GM12878 (cell line): ENCODE data around the gene NME7. TPM values are rescaled to one million over a fixed set of nuclear protein-coding genes. Genes with fewer than 3 reads are reported as not detected.

Source experiments
- ATAC-seq: fragments of 200-7000 bp; cut with Tn5 transposase; 3 replicates; pipeline ENCODE4 v1.9.1; 2020; ENCODE audit warnings: mild to moderate bottlenecking, moderate library complexity
- BruUV-seq: library from RNA; stranded (reverse); fragments of 400-500 nt; replicated peaks from 2 replicates; lab custom pipeline; 2021; lab: Mats Ljungman, UMichigan
- CTCF ChIA-PET: fragments of 300-600 bp; sonication (Branson Sonifier 250); formaldehyde crosslinking; extraction: SDS; loops from one replicate; lab custom pipeline; 2021; ENCODE audit warnings: inconsistent platforms; lab: Yijun Ruan, JAX
- POLR2A ChIA-PET: fragments of 350-600 bp; formaldehyde crosslinking; extraction: SDS; loops from one replicate; lab custom pipeline; 2021; ENCODE audit warnings: inconsistent platforms; lab: Charles Lee
- RAD21 ChIA-PET: fragments of 300-600 bp; sonication (Branson Sonifier 250); formaldehyde crosslinking; loops from one replicate; lab custom pipeline; 2023; ENCODE audit warnings: antibody characterized with exemption; ENCODE audit not compliant: unreplicated experiment; lab: Charles Lee
- SMC1A ChIA-PET: fragments of 300-600 bp; sonication (Branson Sonifier 250); formaldehyde crosslinking; loops from one replicate; lab custom pipeline; 2023; ENCODE audit not compliant: unreplicated experiment, uncharacterized antibody; lab: Charles Lee
- DNase-seq: peaks from one replicate; pipeline ENCODE4 v3.0.0-alpha.2; 2011; ENCODE audit warnings: low read depth, low spot score
- FAIRE-seq: peaks from 3 replicates; lab custom pipeline; 2011; peaks lifted over from hg19 to GRCh38; lab: Jason Lieb, UNC
- H2AFZ ChIP-seq: 2 replicates; pipeline ENCODE4 v1.6.0; 2011; ENCODE audit warnings: low read depth, low read length, control low read depth; ENCODE audit not compliant: control insufficient read depth
- H3K27ac ChIP-seq: 2 replicates; pipeline ENCODE4 v1.5.1; 2011; ENCODE audit warnings: control low read depth; ENCODE audit not compliant: control insufficient read depth, insufficient read depth
- H3K27me3 ChIP-seq, 2 experiments: replicated peaks in 1 of 2; 2 replicates each; pipeline versions ENCODE4 v1.6.0 to v1.6.1; 2011; ENCODE audit warnings: low read length in 1 of 2; ENCODE audit not compliant: control insufficient read depth in 2 of 2, insufficient read depth in 2 of 2
- H3K36me3 ChIP-seq, 2 experiments: 2 replicates each; pipeline ENCODE4 v1.5.1; 2011; ENCODE audit warnings: low read length in 1 of 2; ENCODE audit not compliant: control insufficient read depth in 2 of 2, insufficient read depth in 2 of 2
- H3K4me1 ChIP-seq: 2 replicates; pipeline ENCODE4 v1.6.1; 2011; ENCODE audit warnings: mild to moderate bottlenecking, low read length, moderate library complexity, mixed read lengths; ENCODE audit not compliant: control insufficient read depth, insufficient read depth
- H3K4me2 ChIP-seq: 2 replicates; pipeline ENCODE4 v1.6.0; 2011; ENCODE audit warnings: control low read depth; ENCODE audit not compliant: control insufficient read depth, insufficient read depth
- H3K4me3 ChIP-seq: fragments of 200-600 bp; sonication (generic); 2 replicates; pipeline ENCODE4 v1.5.1; 2016
- H3K79me2 ChIP-seq: 2 replicates; pipeline ENCODE4 v1.6.0; 2011; ENCODE audit warnings: low read length; ENCODE audit not compliant: control insufficient read depth, insufficient read depth
- H3K9ac ChIP-seq: 2 replicates; pipeline ENCODE4 v1.8.0; 2011; ENCODE audit warnings: low read length, control low read depth, mixed read lengths; ENCODE audit not compliant: control insufficient read depth, insufficient read depth
- H3K9me3 ChIP-seq: replicated peaks from 3 replicates; pipeline ENCODE4 v1.5.1; 2011; ENCODE audit warnings: mild to moderate bottlenecking, low read length; ENCODE audit not compliant: control insufficient read depth, insufficient read depth
- H4K20me1 ChIP-seq: 2 replicates; pipeline ENCODE4 v1.6.0; 2011; ENCODE audit not compliant: control insufficient read depth, insufficient read depth
- CBX5 ChIP-seq: sonication (generic); IDR thresholded peaks from 2 replicates; pipeline ENCODE4 v1.6.1; 2016; ENCODE audit warnings: low read depth, moderate library complexity, mild to moderate bottlenecking, inconsistent platforms
- DPF2 ChIP-seq: fragments of 450-650 bp; IDR thresholded peaks from 2 replicates; pipeline ENCODE4 v1.6.1; 2017; ENCODE audit warnings: mild to moderate bottlenecking
- FOXK2 ChIP-seq: fragments of 450-650 bp; IDR thresholded peaks from 2 replicates; pipeline ENCODE4 v1.6.1; 2017; ENCODE audit warnings: mild to moderate bottlenecking, moderate library complexity
- HDAC6 ChIP-seq: fragments of 200-600 bp; sonication (generic); IDR thresholded peaks from one replicate; pipeline ENCODE4 v1.8.0; 2017; ENCODE audit warnings: antibody characterized with exemption; ENCODE audit not compliant: unreplicated experiment
- MEF2B ChIP-seq: fragments of 450-650 bp; IDR thresholded peaks from 2 replicates; pipeline ENCODE4 v1.6.1; 2018; ENCODE audit warnings: mild to moderate bottlenecking, moderate library complexity; ENCODE audit not compliant: partially characterized antibody, poor library complexity, severe bottlenecking
- MYC ChIP-seq: IDR thresholded peaks from 2 replicates; pipeline ENCODE4 v1.6.1; 2011; ENCODE audit warnings: mild to moderate bottlenecking, low read length, moderate library complexity, inconsistent platforms; ENCODE audit not compliant: insufficient read depth, insufficient replicate concordance, insufficient read length, severe bottlenecking
- NFIC ChIP-seq: IDR thresholded peaks from 2 replicates; pipeline ENCODE4 v1.6.1; 2012; ENCODE audit warnings: low read depth, mild to moderate bottlenecking, inconsistent platforms, low read length, moderate library complexity
- NRF1 ChIP-seq: conservative IDR thresholded peaks from 2 replicates; pipeline ENCODE4 v1.6.1; 2011; ENCODE audit warnings: mild to moderate bottlenecking, low read depth, low read length, improper control_type of control experiment
- PAX5 ChIP-seq: IDR thresholded peaks from 2 replicates; pipeline ENCODE4 v1.6.1; 2011; ENCODE audit warnings: low read depth, low read length, borderline replicate concordance
- PAX8 ChIP-seq: fragments of 450-650 bp; IDR thresholded peaks from 2 replicates; pipeline ENCODE4 v1.6.1; 2017; ENCODE audit warnings: mild to moderate bottlenecking, moderate library complexity
- RELA ChIP-seq: fragments of 450-650 bp; IDR thresholded peaks from 2 replicates; pipeline ENCODE4 v1.8.0; 2014; ENCODE audit warnings: borderline replicate concordance; ENCODE audit not compliant: partially characterized antibody
- STAT1 ChIP-seq: fragments of 450-650 bp; conservative IDR thresholded peaks from 2 replicates; pipeline ENCODE4 v1.6.1; 2014; ENCODE audit warnings: antibody characterized with exemption, mild to moderate bottlenecking
- TARDBP ChIP-seq: IDR thresholded peaks from 2 replicates; pipeline ENCODE4 v1.6.1; 2016; ENCODE audit warnings: borderline replicate concordance
- YBX1 ChIP-seq: fragments of 450-650 bp; IDR thresholded peaks from 2 replicates; pipeline ENCODE4 v1.6.1; 2016; ENCODE audit warnings: antibody characterized with exemption
- WGBS: methylation state at CpG from one replicate; pipeline ENCODE4 v1.1.6; 2016; ENCODE audit warnings: low lambda C conversion rate; ENCODE audit not compliant: insufficient replicate concordance, insufficient coverage; ENCODE audit errors: missing lambda C conversion rate; 5-methylcytosine and 5-hydroxymethylcytosine counted together
- in situ Hi-C: fragments of 300-500 bp; cut with MboI; formaldehyde crosslinking; loops from 9 replicates; pipeline ENCODE4 v1.14.3; 2018; ENCODE audit warnings: mixed read lengths
- intact Hi-C: fragments of 100-400 bp; cut with micrococcal nuclease; formaldehyde crosslinking; loops from one replicate; pipeline ENCODE4 v1.14.2; 2022; ENCODE audit not compliant: unreplicated experiment
- polyA plus RNA-seq, 11 experiments: library from polyadenylated mRNA; depleted of rRNA in 4 of 11; unstranded in 6 of 11; stranded (reverse) in 5 of 11; fragments of >200 nt; fragmentation: Nextera tagmentation in 4 of 11; fragmentation: Illumina TruSeq in 1 of 11; extraction: Ambion mirVana in 4 of 11; extraction: Trizol in 1 of 11; gene quantifications; 1 replicate in 1 of 11; 2 replicates in 10 of 11; pipeline versions ENCODE4 v1.2.1 to v1.2.3, GENCODE V29; 2011 to 2016; ENCODE audit warnings: inconsistent platforms in 2 of 11, missing spikeins in 2 of 11, low read depth in 1 of 11
- total RNA-seq, 4 experiments: library from RNA; depleted of rRNA in 3 of 4; stranded (reverse); fragments of >200 nt in 3 of 4; fragmentation: Illumina TruSeq in 1 of 4; extraction: Trizol in 1 of 4; gene quantifications; 2 replicates each; pipeline versions ENCODE4 v1.2.1 to v1.2.3, GENCODE V29; 2013 to 2021
- TF ChIP-seq, protein P1 (sequence below): fragments of 450-650 bp; IDR thresholded peaks from 2 replicates; pipeline ENCODE4 v1.6.1; 2017; ENCODE audit warnings: mild to moderate bottlenecking, low read depth, inconsistent platforms; ENCODE audit not compliant: poor library complexity, severe bottlenecking

NME7 gene
- total and polyA plus RNA-seq, 10 of the 15 experiments (the other 5 are each of a cell fraction or from before 2014, with no cell fraction given) = 1.5 to 15.6 (median 7.2) TPM

DNA sequence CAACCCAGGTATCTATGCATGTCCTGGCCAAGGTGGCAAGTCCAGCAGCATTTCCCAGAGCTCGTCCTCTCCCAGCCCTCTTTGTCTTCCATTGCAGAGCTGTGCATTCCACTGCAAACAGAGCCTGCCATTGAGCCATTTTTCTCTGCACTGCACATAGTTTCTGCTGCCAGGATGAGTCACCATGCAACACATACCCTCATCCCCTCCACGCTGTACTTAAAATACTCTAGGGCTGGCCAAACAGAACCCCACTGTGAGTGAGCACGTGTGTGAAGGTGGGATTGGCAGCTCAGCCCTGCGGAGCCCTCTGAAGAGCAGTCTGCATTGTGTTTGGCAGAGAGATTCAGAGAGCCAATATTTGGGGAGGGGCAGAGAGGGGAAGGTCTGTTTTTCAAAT is 265.0 kb downstream of the NME7 start:
- H3K27me3 ChIP-seq = peaks cover 2 to 6% of the 10 kb centered on the region in 2 experiments; a peak in 2 of 4 replicates
- H3K27ac ChIP-seq = no peak overlapping the region
- no peaks in the 10 kb centered on the region for H4K20me1 ChIP-seq
- in situ Hi-C loops = no loop called here
- no peak overlapping the region for H3K9ac ChIP-seq
- SMC1A ChIA-PET = interaction anchor here (15.1 kb wide), 1 partner anchor 10 kb away, joined by 188 read pairs; no protein-coding TSS in a partner anchor
- H3K36me3 ChIP-seq = no peaks in the 10 kb centered on the region
- no peak overlapping the region for H2AFZ ChIP-seq
- CTCF ChIA-PET = interaction anchor here (1.6 kb wide), 1 partner anchor 17 kb away, joined by 4 read pairs; no protein-coding TSS in a partner anchor
- TF ChIP-seq RELA (no peak), DPF2 (no peak), MEF2B (no peak), HDAC6 (no peak), NRF1 (no peak), TARDBP (no peak), MYC (no peak), PAX5 (no peak), CBX5 (no peak), FOXK2 (no peak), YBX1 (no peak), PAX8 (no peak), NFIC (no peak), STAT1 (no peak)
- TF ChIP-seq, protein P1, sequence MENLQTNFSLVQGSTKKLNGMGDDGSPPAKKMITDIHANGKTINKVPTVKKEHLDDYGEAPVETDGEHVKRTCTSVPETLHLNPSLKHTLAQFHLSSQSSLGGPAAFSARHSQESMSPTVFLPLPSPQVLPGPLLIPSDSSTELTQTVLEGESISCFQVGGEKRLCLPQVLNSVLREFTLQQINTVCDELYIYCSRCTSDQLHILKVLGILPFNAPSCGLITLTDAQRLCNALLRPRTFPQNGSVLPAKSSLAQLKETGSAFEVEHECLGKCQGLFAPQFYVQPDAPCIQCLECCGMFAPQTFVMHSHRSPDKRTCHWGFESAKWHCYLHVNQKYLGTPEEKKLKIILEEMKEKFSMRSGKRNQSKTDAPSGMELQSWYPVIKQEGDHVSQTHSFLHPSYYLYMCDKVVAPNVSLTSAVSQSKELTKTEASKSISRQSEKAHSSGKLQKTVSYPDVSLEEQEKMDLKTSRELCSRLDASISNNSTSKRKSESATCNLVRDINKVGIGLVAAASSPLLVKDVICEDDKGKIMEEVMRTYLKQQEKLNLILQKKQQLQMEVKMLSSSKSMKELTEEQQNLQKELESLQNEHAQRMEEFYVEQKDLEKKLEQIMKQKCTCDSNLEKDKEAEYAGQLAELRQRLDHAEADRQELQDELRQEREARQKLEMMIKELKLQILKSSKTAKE = no peak
- TF ChIP-seq, all 136 proteins: peak for 0
- Histone ChIP-seq H3K9me3 (no peaks in the 10 kb centered on the region), H3K79me2 (peaks cover 4% of the 10 kb centered on the region), H3K4me2 (no peak overlapping the region), H3K4me1 (peaks cover 8% of the 10 kb centered on the region; the same call in 1 of the 2 replicates), H3K4me3 (no peak overlapping the region)
- 47% methylated on average over 4 of the region's 4 CpGs for WGBS
- DNase-seq (no peak), FAIRE-seq (no peak), ATAC-seq (no peak)
- no TSS peak for BruUV-seq
- intact Hi-C loops = no loop called here
- POLR2A ChIA-PET = no interaction called here
- RAD21 ChIA-PET = no interaction called here
